ENCODE results near the gene GALNT14. TPM values are rescaled to one million over a fixed set of nuclear protein-coding genes. Genes with fewer than 3 reads are reported as not detected.
A peak's percentile ranks its signal among the peaks of the same experiment; 100 is the strongest.

The GALNT14 gene
- total RNA-seq, 1 donor from 2014 or later: 0.14 TPM

DNA sequence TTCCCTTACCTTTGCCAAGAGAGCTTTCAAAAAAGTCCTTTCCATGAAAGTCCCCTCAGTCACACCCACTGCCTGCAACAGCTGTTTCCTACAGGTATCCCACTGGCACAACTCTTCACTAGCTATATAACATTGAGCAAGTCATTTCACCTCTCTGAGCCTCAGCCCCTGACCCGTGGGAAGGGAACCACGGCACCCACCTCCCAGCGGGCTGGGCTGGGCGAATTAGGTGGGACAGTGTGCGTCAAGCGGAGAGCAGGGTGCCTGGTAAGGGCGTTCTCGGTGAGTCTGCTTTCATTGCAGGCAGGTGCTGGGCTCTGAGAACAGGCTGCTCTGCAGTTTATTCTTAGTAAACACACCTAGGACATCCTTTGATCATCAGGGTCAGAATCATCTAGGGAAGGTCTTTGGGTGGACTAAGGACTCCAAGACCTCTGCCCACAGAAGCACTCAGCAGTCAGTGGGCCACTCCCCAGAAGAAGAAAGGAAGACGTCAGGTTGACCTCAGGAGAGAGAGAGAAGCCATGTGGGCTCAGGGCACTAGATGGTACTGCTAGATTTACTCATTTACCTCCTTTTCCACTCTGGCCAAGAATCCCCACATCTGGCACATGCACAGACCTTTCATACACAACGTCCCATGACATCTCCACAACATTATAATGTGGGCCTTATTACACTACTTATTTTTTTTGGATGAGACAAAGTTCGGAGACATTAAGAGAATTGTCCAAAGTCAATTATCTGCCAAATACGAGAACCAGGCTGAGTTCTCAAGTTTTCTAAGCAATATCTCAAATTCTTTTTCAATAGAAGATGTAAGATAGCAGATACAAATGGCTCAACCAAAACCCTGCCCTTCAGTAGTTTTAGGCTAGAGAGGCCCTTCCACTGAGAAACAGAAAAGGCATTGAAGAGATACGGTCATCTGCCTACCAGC lies 79.9 kb downstream of the GALNT14 start:
- Histone ChIP-seq H3K27me3 (ENCODE audit: low read depth) (no peaks in the 10 kb centered on the region), H3K4me1 (peaks cover 17% of the 10 kb centered on the region), H3K36me3 (no peaks in the 10 kb centered on the region), H3K9me3 (replicated peaks) (no peaks in the 10 kb centered on the region), H3K4me3 (no peak overlapping the region), H3K27ac (replicated peaks) (no peak overlapping the region)
- DNase-seq: no peak
- TF ChIP-seq CTCF (IDR thresholded peaks at IDR 0.05; ENCODE audit: borderline replicate concordance): no peak
- intact Hi-C loops (cut with micrococcal nuclease): no loop called here

DNA sequence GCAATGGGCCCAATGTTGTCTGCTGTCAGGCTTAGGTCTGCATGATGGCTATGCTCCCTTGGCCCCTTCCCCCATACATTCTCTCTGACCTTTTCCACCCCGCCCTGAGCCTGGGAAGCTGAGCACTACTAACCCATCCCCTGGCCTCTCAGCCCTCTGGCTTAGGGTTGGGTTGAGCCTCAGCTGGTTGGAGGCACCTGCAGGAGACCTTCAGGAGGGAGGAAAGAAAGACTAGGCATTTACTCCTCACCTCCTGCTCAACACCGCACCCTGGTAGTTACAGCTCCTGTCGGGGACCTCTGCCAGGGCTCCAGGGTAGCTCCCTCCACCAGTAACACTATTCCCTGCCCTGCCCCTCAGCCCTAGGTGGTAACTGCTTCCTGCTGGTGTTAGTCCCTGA lies 80.5 kb downstream of the GALNT14 start:
- no peak for DNase-seq
- no peaks in the 10 kb centered on the region for H3K36me3 ChIP-seq
- H3K4me1 ChIP-seq: peaks cover 17% of the 10 kb centered on the region
- H3K27me3 ChIP-seq (ENCODE audit: low read depth): peaks cover 3% of the 10 kb centered on the region
- H3K27ac ChIP-seq (replicated peaks): no peak overlapping the region
- H3K9me3 ChIP-seq (replicated peaks): no peaks in the 10 kb centered on the region
- TF ChIP-seq CTCF (IDR thresholded peaks at IDR 0.05; ENCODE audit: borderline replicate concordance): no peak
- intact Hi-C loops (cut with micrococcal nuclease): no loop called here
- H3K4me3 ChIP-seq: no peak overlapping the region

DNA sequence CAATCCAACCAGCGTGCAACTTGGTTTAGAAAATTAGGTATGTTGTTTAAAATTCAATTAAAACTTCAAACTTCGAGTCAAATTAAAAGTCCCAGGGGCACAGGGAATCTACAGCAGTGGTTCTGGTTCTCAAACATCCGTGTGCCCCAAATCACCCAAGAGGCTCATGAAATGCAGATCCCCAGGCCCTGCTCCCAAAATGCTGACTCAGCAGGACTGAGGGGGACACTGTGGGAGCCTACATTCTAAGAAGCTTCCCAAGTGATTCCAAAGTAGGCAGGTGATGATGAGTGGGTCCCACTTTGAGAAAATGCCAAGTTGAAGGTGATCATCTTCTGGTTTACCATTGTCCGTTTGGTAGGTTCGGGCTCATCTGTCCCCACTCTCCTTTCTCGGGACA lies 82.3 kb downstream of the GALNT14 start:
- no peak for TF ChIP-seq CTCF (IDR thresholded peaks at IDR 0.05; ENCODE audit: borderline replicate concordance)
- intact Hi-C loops (cut with micrococcal nuclease): no loop called here

GRCh38 chr2:31054842-31055388 lies 83.3 kb downstream of the GALNT14 start:
- intact Hi-C loops (cut with micrococcal nuclease): no loop called here
- H3K4me1 ChIP-seq: peaks cover 17% of the 10 kb centered on the region
- peak overlapping the region; percentile 51 for H3K27ac ChIP-seq (replicated peaks)
- H3K27me3 ChIP-seq (ENCODE audit: low read depth): peaks cover 6% of the 10 kb centered on the region
- no peak for TF ChIP-seq CTCF (IDR thresholded peaks at IDR 0.05; ENCODE audit: borderline replicate concordance)
- H3K9me3 ChIP-seq (replicated peaks): no peaks in the 10 kb centered on the region
- no peak overlapping the region for H3K4me3 ChIP-seq
- no peak for DNase-seq
- H3K36me3 ChIP-seq: no peaks in the 10 kb centered on the region

More for the DNA sequence above, 82.3 kb downstream of the GALNT14 start:
- H3K27ac ChIP-seq (replicated peaks): no peak overlapping the region
- no peaks in the 10 kb centered on the region for H3K36me3 ChIP-seq
- no peaks in the 10 kb centered on the region for H3K9me3 ChIP-seq (replicated peaks)
- H3K4me1 ChIP-seq: peaks cover 17% of the 10 kb centered on the region
- H3K4me3 ChIP-seq: no peak overlapping the region
- H3K27me3 ChIP-seq (ENCODE audit: low read depth): peaks cover 6% of the 10 kb centered on the region
- no peak for DNase-seq

GRCh38 chr2:31053929-31054782 lies 84.1 kb downstream of the GALNT14 start:
- no peak for DNase-seq
- intact Hi-C loops (cut with micrococcal nuclease): no loop called here
- H3K36me3 ChIP-seq: no peaks in the 10 kb centered on the region
- H3K9me3 ChIP-seq (replicated peaks): no peaks in the 10 kb centered on the region
- H3K27me3 ChIP-seq (ENCODE audit: low read depth): peaks cover 6% of the 10 kb centered on the region
- peak overlapping the region; percentile 51 for H3K27ac ChIP-seq (replicated peaks)
- H3K4me1 ChIP-seq: peaks cover 17% of the 10 kb centered on the region
- H3K4me3 ChIP-seq: no peak overlapping the region
- no peak for TF ChIP-seq CTCF (IDR thresholded peaks at IDR 0.05; ENCODE audit: borderline replicate concordance)

Measured in left ventricle myocardium inferior (tissue), 1 donor.